GM18867 (cell line): ENCODE results near the gene THAP11.
A peak's percentile ranks its signal among the peaks of the same experiment; 100 is the strongest.

ENCODE experiments used
- ATAC-seq: cut with Tn5 transposase; IDR thresholded peaks from one replicate; pipeline ENCODE4 v1.9.1; 2021; ENCODE audit warnings: mild to moderate bottlenecking, moderate library complexity; ENCODE audit not compliant: unreplicated experiment

The THAP11 gene

GRCh38 chr16:67841816-67842508 lies at the start of gene THAP11:
TSS of gene THAP11 (plus strand) at chr16:67842320. CDS start at chr16:67842555, 235 bp downstream.
- peak; percentile 45 for ATAC-seq

- ATAC-seq: no peak
Observed at GRCh38 chr16:67796099-67796718, 45.9 kb upstream of the THAP11 start.

DNA sequence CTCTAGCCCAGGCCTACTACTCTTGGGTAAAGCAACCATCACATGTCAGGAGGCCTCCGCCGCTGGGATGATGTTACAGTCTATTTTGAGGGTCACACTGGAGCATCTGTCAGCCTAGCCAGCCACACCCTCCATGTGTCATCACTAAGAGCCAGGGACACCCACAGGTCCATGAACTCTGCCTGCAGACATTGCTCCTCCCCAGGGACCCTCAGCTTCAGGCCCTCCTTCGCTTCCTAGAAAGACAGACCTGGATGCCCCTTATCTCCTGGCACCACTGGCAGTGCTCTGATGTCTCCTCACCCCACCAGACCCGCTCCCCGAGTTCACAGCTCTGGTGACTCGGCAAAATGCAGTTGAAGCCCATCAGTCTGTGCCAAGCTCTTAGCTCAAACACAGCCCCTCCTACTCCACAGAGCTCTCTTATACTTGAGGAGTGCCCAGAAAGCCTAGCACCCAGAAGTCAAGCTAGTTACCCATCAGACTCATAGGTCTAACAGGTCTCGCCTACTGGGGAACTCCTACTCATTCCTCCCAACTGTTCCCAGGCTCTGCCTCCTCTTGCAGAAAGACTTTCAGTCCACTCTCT lies 41.7 kb upstream of the THAP11 start:
- no peak for ATAC-seq

- no peak for ATAC-seq
Observed at GRCh38 chr16:67801241-67801640, 40.9 kb upstream of the THAP11 start.

GRCh38 chr16:67801883-67802282 lies 40.2 kb upstream of the THAP11 start:
- ATAC-seq: no peak

- no peak for ATAC-seq
Observed at GRCh38 chr16:67803894-67804293, 38.2 kb upstream of the THAP11 start.

- ATAC-seq: no peak
Observed at GRCh38 chr16:67804853-67805542, 37.1 kb upstream of the THAP11 start.

- ATAC-seq: peak; percentile 0
Observed at GRCh38 chr16:67805718-67806427, 36.2 kb upstream of the THAP11 start.

GRCh38 chr16:67806428-67807147 lies 35.5 kb upstream of the THAP11 start, which contains the start of the genes RANBP10 and TSNAXIP1:
TSS of gene RANBP10 (minus strand) at chr16:67806560. CDS start at chr16:67806536, 24 bp downstream.
TSS of gene TSNAXIP1 (plus strand) at chr16:67806889. CDS start at chr16:67807150, 261 bp downstream.
- ATAC-seq: peak; percentile 90

GRCh38 chr16:67807148-67807682 lies 34.9 kb upstream of the THAP11 start:
- ATAC-seq: no peak

DNA sequence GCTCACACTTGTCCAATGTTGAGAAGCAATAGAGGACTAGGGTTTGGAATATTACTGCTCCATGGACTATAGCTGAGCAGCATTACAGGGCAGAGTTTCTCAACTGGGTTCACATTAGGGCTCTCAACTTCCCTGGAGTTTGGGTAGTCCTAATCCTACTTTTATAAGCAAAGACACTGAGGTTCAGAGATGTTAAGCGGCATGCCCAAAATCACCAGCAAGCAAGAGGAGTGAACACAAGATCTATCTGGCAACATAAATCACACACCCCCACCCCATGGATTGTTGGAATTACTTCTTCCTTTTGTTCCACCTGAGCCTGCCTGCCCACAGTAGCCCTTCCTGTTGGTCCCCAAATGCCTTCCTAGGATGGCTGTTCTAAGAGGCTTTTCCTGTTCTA lies 30.2 kb upstream of the THAP11 start:
- ATAC-seq: no peak

DNA sequence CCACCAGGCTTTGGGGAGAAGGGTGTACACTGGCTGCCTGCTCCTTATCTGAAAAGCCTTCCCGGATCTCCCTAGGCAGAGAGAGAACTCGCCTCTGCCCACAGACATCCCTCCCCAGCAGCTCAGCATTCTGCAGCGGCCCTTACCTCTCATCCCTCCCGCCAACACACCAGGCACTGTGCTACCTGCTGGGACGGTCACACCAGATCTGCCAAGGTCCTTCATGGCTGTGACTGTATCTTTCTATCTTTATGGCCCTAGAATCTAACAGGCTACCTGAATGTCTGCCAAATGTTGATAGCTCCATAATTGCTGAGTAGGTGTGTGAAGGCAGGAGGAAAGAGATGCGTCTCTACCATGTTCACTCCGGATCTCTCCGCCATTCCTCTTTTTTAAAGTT lies 27.6 kb upstream of the THAP11 start:
- no peak for ATAC-seq

DNA sequence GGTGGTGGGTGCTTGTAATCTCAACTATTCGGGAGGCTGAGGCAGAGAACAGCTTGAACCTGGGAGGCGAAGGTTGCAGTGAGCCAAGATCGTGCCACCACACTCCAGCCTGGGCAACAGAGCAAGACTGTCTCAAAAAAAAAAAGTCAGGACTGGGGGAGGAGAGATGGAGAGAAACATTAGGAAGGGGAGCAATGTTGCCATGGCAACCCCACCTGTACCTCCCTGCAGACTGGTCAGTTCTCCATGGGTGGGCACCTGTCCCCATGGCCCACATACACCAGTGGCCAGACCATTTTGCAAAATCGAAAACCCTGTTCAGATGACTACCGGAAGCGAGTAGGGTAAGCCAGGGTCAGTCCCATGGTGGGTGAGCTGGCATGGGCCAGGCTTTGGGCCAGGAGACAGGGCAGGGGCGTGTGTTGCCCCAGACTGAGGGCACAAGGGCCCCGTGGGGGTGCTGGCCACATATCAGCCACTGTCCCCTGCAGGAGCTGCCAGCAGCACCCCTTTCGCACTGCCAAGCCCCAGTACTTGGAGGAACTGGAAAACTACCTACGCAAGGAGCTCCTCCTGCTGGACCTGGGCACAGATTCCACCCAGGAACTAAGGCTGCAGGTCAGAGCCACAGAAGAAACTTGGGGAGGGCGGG lies 21.4 kb upstream of the THAP11 start:
- no peak for ATAC-seq

DNA sequence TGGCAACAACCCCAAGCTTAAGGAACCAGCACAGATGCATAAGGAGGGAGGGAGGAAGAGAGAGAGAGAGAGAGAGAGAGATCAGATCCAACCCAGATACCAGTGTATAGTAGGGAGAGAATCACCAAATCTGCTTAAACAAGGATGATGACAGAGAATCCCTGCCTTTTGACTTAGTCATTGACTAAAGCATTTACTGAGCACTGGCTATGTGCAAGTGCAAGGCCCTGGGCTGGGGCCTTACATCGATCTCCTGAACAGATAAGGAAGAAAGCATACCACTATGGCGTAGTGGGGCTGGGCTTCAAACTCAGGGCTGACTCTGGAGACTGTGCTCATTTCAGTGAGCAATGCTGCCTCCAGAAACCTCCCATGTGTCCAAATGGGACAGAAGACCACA lies 19.6 kb upstream of the THAP11 start:
- ATAC-seq: no peak

GRCh38 chr16:67825119-67825518 lies 17.0 kb upstream of the THAP11 start:
- ATAC-seq: no peak

DNA sequence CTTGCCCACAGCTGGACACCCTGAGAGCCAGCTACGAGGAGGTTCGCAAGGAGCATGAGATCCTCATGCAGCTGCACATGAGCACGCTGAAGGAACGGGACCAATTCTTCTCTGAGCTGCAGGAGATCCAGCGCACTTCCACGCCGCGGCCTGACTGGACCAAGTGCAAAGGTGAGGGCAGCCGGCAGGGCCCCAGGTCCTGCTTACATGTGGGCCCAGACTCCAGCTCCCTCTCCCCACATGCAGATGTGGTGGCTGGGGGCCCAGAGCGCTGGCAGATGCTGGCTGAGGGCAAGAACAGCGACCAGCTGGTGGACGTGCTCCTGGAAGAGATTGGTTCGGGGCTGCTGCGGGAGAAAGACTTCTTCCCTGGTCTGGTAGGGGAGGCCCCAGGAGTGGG lies 16.2 kb upstream of the THAP11 start:
- ATAC-seq: no peak

DNA sequence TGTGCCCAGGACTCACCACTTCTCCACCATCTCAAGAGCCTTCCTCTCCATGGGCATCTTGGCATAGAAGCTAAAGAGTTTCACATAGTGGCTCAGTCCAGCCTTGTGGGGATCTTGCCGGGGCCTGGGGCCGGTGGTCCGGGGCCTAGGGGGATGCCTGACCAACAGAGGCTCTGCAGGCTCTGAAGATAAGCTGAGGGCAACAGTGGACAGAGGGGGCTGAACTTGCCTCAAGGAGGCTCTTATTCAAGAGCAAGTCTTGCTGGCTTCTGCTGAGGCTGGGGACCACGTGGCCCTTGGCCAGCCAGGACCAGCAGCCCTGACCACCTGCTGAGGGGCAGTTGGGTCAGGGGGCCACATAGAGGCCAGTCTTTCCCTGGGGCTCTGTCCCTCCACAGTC lies 13.5 kb upstream of the THAP11 start:
- ATAC-seq: no peak

GRCh38 chr16:67833030-67833414 lies 9.1 kb upstream of the THAP11 start:
- ATAC-seq: no peak

DNA sequence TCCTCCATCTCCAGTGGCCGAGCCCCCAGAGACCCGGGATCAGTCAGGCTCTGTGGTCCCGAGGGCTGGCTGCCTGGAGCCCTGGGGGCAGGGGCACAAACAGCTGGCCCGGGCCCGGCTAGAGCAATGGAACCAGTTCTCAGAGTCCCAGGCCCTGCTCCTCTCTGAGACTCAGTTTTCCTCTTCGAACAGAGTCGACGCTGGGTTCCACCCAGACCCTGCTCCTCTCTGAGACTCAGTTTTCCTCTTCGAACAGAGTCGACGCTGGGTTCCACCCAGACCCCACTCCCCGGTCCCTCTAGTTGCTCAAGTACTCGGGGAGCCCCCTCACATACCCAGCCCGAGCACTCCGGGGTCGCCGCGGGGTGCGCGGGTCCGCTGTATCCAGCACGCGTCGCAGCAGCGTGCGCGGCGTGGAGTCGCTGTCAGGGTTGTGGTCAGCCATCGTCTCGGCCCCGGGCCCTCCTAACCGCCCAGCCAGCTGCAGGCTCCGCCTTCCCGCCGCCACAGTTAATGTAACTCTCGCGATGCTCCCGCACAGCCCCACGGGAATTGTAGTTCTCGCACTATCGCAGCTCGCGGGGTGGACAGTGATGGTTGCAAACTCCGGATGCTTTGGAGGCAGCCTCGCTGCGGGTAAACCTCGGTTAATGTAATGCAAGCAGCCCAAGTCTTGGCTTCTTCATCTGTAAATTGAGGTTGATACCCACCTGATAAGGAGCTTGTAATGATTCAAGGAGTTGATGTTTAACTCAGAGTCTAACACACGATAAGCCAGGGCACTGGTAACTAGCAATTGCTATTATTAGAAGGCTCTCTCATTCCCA lies 8.5 kb upstream of the THAP11 start:
- ATAC-seq: peak; percentile 96
